Trophoblast cell (in vitro differentiated cells and primary cell): ENCODE measurements around the gene TMEM126B.
A peak's percentile ranks its signal among the peaks of the same experiment; 100 is the strongest.

ENCODE experiments used
- DNase-seq, 2 donors: peaks; one replicate each; pipeline ENCODE4 v3.0.0-alpha.2; 2016
- H2AFZ ChIP-seq: 2 replicates; pipeline ENCODE4 v1.6.1; 2013; ENCODE audit warnings: low read length, moderate library complexity, mild to moderate bottlenecking; ENCODE audit not compliant: insufficient read depth, poor library complexity
- H2AK5ac ChIP-seq: 2 replicates; pipeline ENCODE4 v1.6.1; 2013; ENCODE audit warnings: mild to moderate bottlenecking, low read length
- H2BK120ac ChIP-seq: 2 replicates; pipeline ENCODE4 v1.6.1; 2013; ENCODE audit warnings: low read length, mild to moderate bottlenecking, moderate library complexity; ENCODE audit not compliant: insufficient read depth, poor library complexity
- H2BK12ac ChIP-seq: 2 replicates; pipeline ENCODE4 v1.6.1; 2013; ENCODE audit warnings: mild to moderate bottlenecking, low read length, moderate library complexity
- H2BK5ac ChIP-seq: 2 replicates; pipeline ENCODE4 v1.6.1; 2013; ENCODE audit warnings: low read length, low read depth, moderate library complexity, mild to moderate bottlenecking; ENCODE audit not compliant: poor library complexity
- H3K14ac ChIP-seq: 2 replicates; pipeline ENCODE4 v1.6.1; 2013; ENCODE audit warnings: mild to moderate bottlenecking, low read length
- H3K18ac ChIP-seq: 2 replicates; pipeline ENCODE4 v1.6.1; 2013; ENCODE audit warnings: mild to moderate bottlenecking, low read length
- H3K23ac ChIP-seq: 2 replicates; pipeline ENCODE4 v1.6.1; 2013; ENCODE audit warnings: low read length
- H3K27ac ChIP-seq: 2 replicates; pipeline ENCODE4 v1.5.1; 2013; ENCODE audit warnings: low read depth, mild to moderate bottlenecking, inconsistent platforms, low read length, moderate library complexity
- H3K27me3 ChIP-seq: 2 replicates; pipeline ENCODE4 v1.6.1; 2013; ENCODE audit warnings: inconsistent platforms, mild to moderate bottlenecking, low read length, moderate library complexity; ENCODE audit not compliant: insufficient read depth
- H3K36me3 ChIP-seq, 2 experiments: 1 replicate in 1 of 2; 2 replicates in 1 of 2; pipeline ENCODE4 v1.6.1; 2013; ENCODE audit warnings: low read length in 2 of 2, mild to moderate bottlenecking in 2 of 2, moderate library complexity in 1 of 2; ENCODE audit not compliant: insufficient read depth in 2 of 2, control insufficient read depth in 1 of 2
- H3K4ac ChIP-seq: 2 replicates; pipeline ENCODE4 v1.6.1; 2013; ENCODE audit warnings: low read depth, mild to moderate bottlenecking, low read length, moderate library complexity
- H3K4me1 ChIP-seq, 2 experiments: 1 replicate in 1 of 2; 2 replicates in 1 of 2; pipeline ENCODE4 v1.6.1; 2013; ENCODE audit warnings: low read length in 2 of 2, mild to moderate bottlenecking in 2 of 2, moderate library complexity in 1 of 2; ENCODE audit not compliant: insufficient read depth in 2 of 2, control insufficient read depth in 1 of 2
- H3K4me2 ChIP-seq: 2 replicates; pipeline ENCODE4 v1.6.1; 2013; ENCODE audit warnings: inconsistent platforms, mild to moderate bottlenecking, low read length, moderate library complexity
- H3K4me3 ChIP-seq: 2 replicates; pipeline ENCODE4 v1.5.1; 2013; ENCODE audit warnings: mild to moderate bottlenecking, low read depth, low read length, inconsistent platforms
- H3K79me1 ChIP-seq: one replicate; pipeline ENCODE4 v1.6.1; 2013; ENCODE audit warnings: low read length
- H3K79me2 ChIP-seq: 2 replicates; pipeline ENCODE4 v1.6.1; 2013; ENCODE audit warnings: low read length, mild to moderate bottlenecking; ENCODE audit not compliant: control insufficient read depth, insufficient read depth, poor library complexity
- H3K9ac ChIP-seq: 2 replicates; pipeline ENCODE4 v1.6.1; 2013; ENCODE audit warnings: mild to moderate bottlenecking, low read length
- H3K9me3 ChIP-seq: 2 replicates; pipeline ENCODE4 v1.6.1; 2013; ENCODE audit warnings: low read depth, mild to moderate bottlenecking, control low read depth, inconsistent platforms, low read length; ENCODE audit not compliant: insufficient read depth
- H4K12ac ChIP-seq: 2 replicates; pipeline ENCODE4 v1.6.1; 2013; ENCODE audit warnings: low read depth, mild to moderate bottlenecking, low read length, moderate library complexity
- H4K8ac ChIP-seq: 2 replicates; pipeline ENCODE4 v1.6.1; 2013; ENCODE audit warnings: low read depth, mild to moderate bottlenecking, low read length, moderate library complexity
- H4K91ac ChIP-seq: one replicate; pipeline ENCODE4 v1.6.1; 2013; ENCODE audit warnings: low read depth, mild to moderate bottlenecking, low read length, moderate library complexity
- WGBS: extraction: QIAGEN DNeasy Blood & Tissue Kit; methylation state at CpG from one replicate; pipeline ENCODE4 v1.1.7; 2013; ENCODE audit warnings: missing lambda C conversion rate; ENCODE audit not compliant: insufficient read length, insufficient coverage; ENCODE audit errors: extremely low coverage; 5-methylcytosine and 5-hydroxymethylcytosine counted together

The TMEM126B gene

GRCh38 chr11:85619499-85619898, 8.9 kb upstream of the TMEM126B start:
- no peak for DNase-seq

GRCh38 chr11:85620256-85620655, 8.1 kb upstream of the TMEM126B start:
- H2AFZ ChIP-seq = no peak overlapping the region
- no peak overlapping the region for H2AK5ac ChIP-seq
- H4K8ac ChIP-seq = no peak overlapping the region
- no peak overlapping the region for H3K9ac ChIP-seq
- no peaks in the 10 kb centered on the region for H3K36me3 ChIP-seq
- H3K27ac ChIP-seq = no peak overlapping the region
- no peak overlapping the region for H3K14ac ChIP-seq
- WGBS = no CpG with 5 or more reads among the region's 3 CpGs
- H3K27me3 ChIP-seq = no peaks in the 10 kb centered on the region
- no peak for DNase-seq
- no peak overlapping the region for H3K23ac ChIP-seq
- H3K4me2 ChIP-seq = no peak overlapping the region
- H2BK120ac ChIP-seq = no peak overlapping the region
- H4K12ac ChIP-seq = no peak overlapping the region
- no peak overlapping the region for H3K4me3 ChIP-seq
- no peaks in the 10 kb centered on the region for H3K9me3 ChIP-seq
- no peak overlapping the region for H2BK12ac ChIP-seq
- no peaks in the 10 kb centered on the region for H3K79me2 ChIP-seq
- H3K79me1 ChIP-seq = no peaks in the 10 kb centered on the region
- H3K4ac ChIP-seq = no peak overlapping the region
- H4K91ac ChIP-seq = no peak overlapping the region
- H3K4me1 ChIP-seq = no peaks in the 10 kb centered on the region
- H3K18ac ChIP-seq = no peak overlapping the region
- H2BK5ac ChIP-seq = no peak overlapping the region

More at GRCh38 chr11:85619499-85619898, 8.9 kb upstream of the TMEM126B start:
- H3K79me1 ChIP-seq = no peaks in the 10 kb centered on the region
- no peak overlapping the region for H2BK120ac ChIP-seq
- H3K27ac ChIP-seq = no peak overlapping the region
- no peak overlapping the region for H3K9ac ChIP-seq
- H3K14ac ChIP-seq = no peak overlapping the region
- no peak overlapping the region for H2BK12ac ChIP-seq
- H2BK5ac ChIP-seq = no peak overlapping the region
- no peak overlapping the region for H4K8ac ChIP-seq
- H3K79me2 ChIP-seq = no peaks in the 10 kb centered on the region
- H3K27me3 ChIP-seq = no peaks in the 10 kb centered on the region
- no peaks in the 10 kb centered on the region for H3K9me3 ChIP-seq
- H2AFZ ChIP-seq = no peak overlapping the region
- H3K18ac ChIP-seq = no peak overlapping the region
- no peak overlapping the region for H3K23ac ChIP-seq
- H4K91ac ChIP-seq = no peak overlapping the region
- no peak overlapping the region for H2AK5ac ChIP-seq
- no peak overlapping the region for H3K4me2 ChIP-seq
- H3K36me3 ChIP-seq = no peaks in the 10 kb centered on the region
- no peak overlapping the region for H4K12ac ChIP-seq
- H3K4ac ChIP-seq = no peak overlapping the region
- no peaks in the 10 kb centered on the region for H3K4me1 ChIP-seq
- WGBS = no CpG with 5 or more reads among the region's 6 CpGs
- H3K4me3 ChIP-seq = no peak overlapping the region

- Histone ChIP-seq H3K18ac (no peak overlapping the region), H3K27me3 (no peaks in the 10 kb centered on the region), H3K9ac (no peak overlapping the region), H3K23ac (no peak overlapping the region), H3K36me3 (peaks cover 2 to 4% of the 10 kb centered on the region in 2 experiments), H4K8ac (no peak overlapping the region), H3K79me2 (peaks cover 2% of the 10 kb centered on the region), H3K4me2 (no peak overlapping the region), H2BK5ac (no peak overlapping the region), H4K12ac (no peak overlapping the region), H3K4me3 (no peak overlapping the region), H3K79me1 (peaks cover 7% of the 10 kb centered on the region), H2BK120ac (no peak overlapping the region), H4K91ac (no peak overlapping the region), H2BK12ac (no peak overlapping the region), H3K14ac (no peak overlapping the region), H2AFZ (no peak overlapping the region), H3K27ac (no peak overlapping the region), H3K4ac (no peak overlapping the region), H3K4me1 (peaks cover 0 to 4% of the 10 kb centered on the region in 2 experiments), H3K9me3 (no peaks in the 10 kb centered on the region), H2AK5ac (no peak overlapping the region)
- no peak for DNase-seq
- WGBS = no CpG with 5 or more reads among the region's 2 CpGs
These were observed 1.9 kb upstream of the TMEM126B start for GRCh38 chr11:85626496-85626895.

- H3K4me1 ChIP-seq = peaks cover 0 to 4% of the 10 kb centered on the region in 2 experiments
- peak within 1 kb of the TSS; percentile 75 for H3K4me3 ChIP-seq
- peak within 1 kb of the TSS; percentile 61 for H4K12ac ChIP-seq
- H3K27ac ChIP-seq = peak within 1 kb of the TSS; percentile 37
- peaks cover 2 to 4% of the 10 kb centered on the region in 2 experiments for H3K36me3 ChIP-seq
- peak within 1 kb of the TSS; percentile 74 for H4K91ac ChIP-seq
- peak in 1 of 2 donors; percentile 27 for DNase-seq
- H2AFZ ChIP-seq = peak within 1 kb of the TSS; percentile 99
- peak within 1 kb of the TSS; percentile 52 for H2BK120ac ChIP-seq
- H3K23ac ChIP-seq = no peak within 1 kb of the TSS
- peak within 1 kb of the TSS; percentile 81 for H3K18ac ChIP-seq
- H3K27me3 ChIP-seq = no peaks in the 10 kb centered on the region
- H3K4ac ChIP-seq = no peak within 1 kb of the TSS
- H3K14ac ChIP-seq = peak within 1 kb of the TSS; percentile 74
- peak within 1 kb of the TSS; percentile 36 for H2BK5ac ChIP-seq
- no peak within 1 kb of the TSS for H2BK12ac ChIP-seq
- H3K9me3 ChIP-seq = no peaks in the 10 kb centered on the region
- H4K8ac ChIP-seq = peak within 1 kb of the TSS; percentile 73
- no peak within 1 kb of the TSS for H2AK5ac ChIP-seq
- H3K79me1 ChIP-seq = peaks cover 7% of the 10 kb centered on the region
- H3K4me2 ChIP-seq = peak within 1 kb of the TSS; percentile 93
- WGBS = no CpG with 5 or more reads among the region's 23 CpGs
- peak within 1 kb of the TSS; percentile 46 for H3K9ac ChIP-seq
- peaks cover 2% of the 10 kb centered on the region for H3K79me2 ChIP-seq
These were observed 928 bp upstream of the TMEM126B start, which contains the start of gene DLG2 for GRCh38 chr11:85627332-85627997. Gene DLG2, minus strand, starts transcription at chr11:85627344.
